Body of pancreas (tissue), 4 donors: ENCODE measurements around the gene SMPDL3A. TPM values are rescaled to one million over a fixed set of nuclear protein-coding genes. Genes with fewer than 3 reads are reported as not detected.
"Not testable (repeated sequence)": the region's sequence is repeated elsewhere in the genome, so short reads cannot be mapped to it uniquely, and the experiment has no call there.

Source experiments
- ATAC-seq: fragments of 150-250 bp; one replicate; pipeline ENCODE4 v1.9.1; 2016
- DNase-seq, 4 donors: peaks; one replicate each; pipeline ENCODE4 v3.0.0-alpha.2; 2019
- H3K27ac ChIP-seq, 4 donors: fragments of 200-600 bp; sonication (generic); 1 replicate in 3 of 4; 2 replicates in 1 of 4; pipeline versions ENCODE4 v1.5.1 to v1.6.1; 2016 to 2019; ENCODE audit warnings: mild to moderate bottlenecking in 1 of 4, mixed read lengths in 1 of 4, moderate library complexity in 1 of 4
- H3K27me3 ChIP-seq, 2 donors: fragments of 200-600 bp; sonication (generic); one replicate each; pipeline ENCODE4 v1.6.0; 2016; ENCODE audit warnings: mild to moderate bottlenecking in 1 of 2
- H3K36me3 ChIP-seq, 2 donors: fragments of 200-600 bp; sonication (generic); replicated peaks in 1 of 2; 2 replicates each; pipeline ENCODE4 v1.5.1; 2016; ENCODE audit warnings: low read depth in 2 of 2; ENCODE audit not compliant: insufficient read depth in 1 of 2
- H3K4me1 ChIP-seq: fragments of 200-600 bp; sonication (generic); one replicate; pipeline ENCODE4 v1.6.0; 2016
- H3K4me3 ChIP-seq, 2 donors: fragments of 200-600 bp; sonication (generic); 1 replicate in 1 of 2; 2 replicates in 1 of 2; pipeline ENCODE4 v1.5.1; 2016 to 2019
- H3K9me3 ChIP-seq, 3 donors: fragments of 200-600 bp; sonication (generic); 1 replicate in 2 of 3; 2 replicates in 1 of 3; pipeline ENCODE4 v1.5.1; 2016
- CTCF ChIP-seq, 7 experiments: fragments of 450-650 bp in 4 of 7; fragments of 200-600 bp in 3 of 7; sonication (generic) in 3 of 7; IDR thresholded peaks; one replicate each; pipeline ENCODE4 v1.5.1; 2016 to 2019; ENCODE audit warnings: antibody characterized with exemption in 7 of 7
- POLR2A ChIP-seq, 3 donors: fragments of 450-650 bp; IDR thresholded peaks; one replicate each; pipeline ENCODE4 v1.6.1; 2016; ENCODE audit warnings: antibody characterized with exemption in 3 of 3, mild to moderate bottlenecking in 2 of 3
- WGBS, 2 donors: methylation state at CpG; one replicate each; pipeline ENCODE4 v1.1.5; 2017; 5-methylcytosine and 5-hydroxymethylcytosine counted together
- intact Hi-C: fragments of 100-400 bp; cut with DNase I; formaldehyde crosslinking; loops from one replicate; pipeline ENCODE4 v1.15.1; 2023
- total RNA-seq, 2 donors: library from RNA; depleted of rRNA; stranded (reverse); fragments of >200 nt; gene quantifications; one replicate each; pipeline ENCODE4 v1.1.0, GENCODE V29; 2016

The SMPDL3A gene
- total RNA-seq, 2 donors from 2014 or later: 11.5 to 21.3 TPM

DNA sequence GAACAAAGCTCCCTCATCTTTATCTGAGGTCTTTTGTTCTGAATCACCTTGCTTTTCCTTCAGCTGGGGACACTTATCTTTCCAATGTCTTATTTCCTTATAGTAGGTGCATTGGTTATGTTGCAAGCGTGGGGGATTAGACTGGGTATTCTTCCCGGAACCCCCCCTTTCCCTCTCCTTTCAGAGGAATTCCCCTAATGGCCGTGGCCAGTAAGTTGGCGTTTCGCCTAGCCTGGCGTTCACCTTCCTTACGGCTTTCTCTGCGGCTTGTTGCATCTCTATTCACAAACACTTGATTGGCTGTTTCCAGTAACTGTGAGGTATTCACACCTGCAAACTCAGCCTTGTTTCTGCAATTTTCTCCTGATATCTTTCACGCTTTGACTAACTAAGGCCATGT is 42.4 kb upstream of the SMPDL3A start:
- no peak for TF ChIP-seq CTCF (IDR thresholded peaks at IDR 0.05)
- TF ChIP-seq POLR2A (IDR thresholded peaks at IDR 0.05): no peak
- Histone ChIP-seq H3K9me3 (no peaks in the 10 kb centered on the region), H3K27me3 (no peaks in the 10 kb centered on the region), H3K4me3 (no peak overlapping the region), H3K4me1 (no peaks in the 10 kb centered on the region), H3K36me3 (no peaks in the 10 kb centered on the region), H3K27ac (no peak overlapping the region)
- DNase-seq (no peak), ATAC-seq (no peak)
- intact Hi-C loops: no loop called here
- 69 to 78% methylated on average over 9 of the region's 9 CpGs for WGBS, 2 donors

GRCh38 chr6:122747573-122747972 is 41.5 kb upstream of the SMPDL3A start:
- Histone ChIP-seq H3K9me3 (no peaks in the 10 kb centered on the region), H3K27ac (no peak overlapping the region), H3K36me3 (no peaks in the 10 kb centered on the region), H3K4me1 (no peaks in the 10 kb centered on the region), H3K4me3 (no peak overlapping the region), H3K27me3 (no peaks in the 10 kb centered on the region)
- ATAC-seq (no peak), DNase-seq (no peak)
- WGBS, 2 donors: 81 to 86% methylated on average over 10 of the region's 10 CpGs
- TF ChIP-seq CTCF (IDR thresholded peaks at IDR 0.05): no peak
- TF ChIP-seq POLR2A (IDR thresholded peaks at IDR 0.05): no peak
- intact Hi-C loops: no loop called here

GRCh38 chr6:122748945-122749344 is 40.1 kb upstream of the SMPDL3A start:
- H3K4me3 ChIP-seq, H3K27me3 ChIP-seq, DNase-seq, H3K9me3 ChIP-seq, H3K4me1 ChIP-seq, intact Hi-C loops, ATAC-seq, H3K27ac ChIP-seq, H3K36me3 ChIP-seq: not testable (repeated sequence)
- 64 to 72% methylated on average over 5 of the region's 5 CpGs for WGBS, 2 donors

DNA sequence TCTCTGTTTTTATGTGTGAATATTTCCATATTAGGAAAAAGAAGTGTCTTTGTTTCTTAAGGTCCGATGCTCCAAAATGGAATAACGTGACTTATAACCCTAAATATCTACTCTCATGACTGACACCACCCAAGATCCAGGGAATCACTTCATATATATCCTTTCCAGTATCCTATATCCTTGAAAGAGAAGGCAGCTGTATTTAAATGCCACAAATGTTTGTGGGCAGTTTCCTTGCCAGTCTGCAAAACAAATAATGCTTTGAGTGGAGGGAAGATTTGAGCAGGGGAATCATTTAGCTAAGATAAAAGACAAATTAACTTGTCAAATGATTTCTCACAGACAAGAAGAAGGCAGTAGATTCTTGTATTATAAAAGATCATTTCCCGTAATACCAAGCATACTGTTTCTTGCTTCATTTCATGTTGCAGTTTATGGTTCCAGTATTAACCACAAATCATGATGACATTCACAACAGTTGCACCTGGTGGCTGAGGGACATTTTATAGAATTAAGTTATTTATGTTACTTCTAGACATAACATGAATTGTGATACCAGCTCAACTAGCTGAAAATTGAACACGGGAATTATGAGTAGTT is 39.5 kb upstream of the SMPDL3A start:
- 89 to 90% methylated on average over 4 of the region's 4 CpGs for WGBS, 2 donors
- no peaks in the 10 kb centered on the region for H3K4me1 ChIP-seq
- no peak for DNase-seq
- no peak overlapping the region for H3K27ac ChIP-seq
- H3K27me3 ChIP-seq: no peaks in the 10 kb centered on the region
- H3K4me3 ChIP-seq: no peak overlapping the region
- no peaks in the 10 kb centered on the region for H3K9me3 ChIP-seq
- H3K36me3 ChIP-seq: no peaks in the 10 kb centered on the region
- no peak for TF ChIP-seq POLR2A (IDR thresholded peaks at IDR 0.05)
- TF ChIP-seq CTCF (IDR thresholded peaks at IDR 0.05): no peak
- ATAC-seq: no peak
- intact Hi-C loops: no loop called here

- no peak for DNase-seq
- WGBS, 2 donors: 58 to 69% methylated on average over 3 of the region's 3 CpGs
Measured at GRCh38 chr6:122751326-122751725, 37.7 kb upstream of the SMPDL3A start.

More at GRCh38 chr6:122751326-122751725, 37.7 kb upstream of the SMPDL3A start:
- intact Hi-C loops: no loop called here
- H3K36me3 ChIP-seq: no peaks in the 10 kb centered on the region
- no peak for ATAC-seq
- no peak overlapping the region for H3K4me3 ChIP-seq
- no peaks in the 10 kb centered on the region for H3K9me3 ChIP-seq
- H3K4me1 ChIP-seq: no peaks in the 10 kb centered on the region
- no peak for TF ChIP-seq CTCF (IDR thresholded peaks at IDR 0.05)
- TF ChIP-seq POLR2A (IDR thresholded peaks at IDR 0.05): no peak
- H3K27ac ChIP-seq: no peak overlapping the region
- H3K27me3 ChIP-seq: no peaks in the 10 kb centered on the region
